Cortex of kidney (tissue), 1 donor: ENCODE measurements around the gene PLP1.

Source experiments
- DNase-seq: peaks from one replicate; lab custom pipeline; 2025; lab: John Stamatoyannopoulos, UW

PLP1 gene

GRCh38 chrX:103830848-103831247, 54.2 kb downstream of the PLP1 start:
- no peak for DNase-seq

GRCh38 chrX:103831342-103831802, 54.7 kb downstream of the PLP1 start:
- no peak for DNase-seq

- peak; percentile 8 for DNase-seq
Observed at GRCh38 chrX:103831803-103832544, 55.3 kb downstream of the PLP1 start, which contains the start of gene RAB9B. Gene RAB9B, minus strand, starts transcription at chrX:103832257. Its CDS starts 6,473 bp downstream, at chrX:103825784.

GRCh38 chrX:103839404-103839803, 62.8 kb downstream of the PLP1 start:
- DNase-seq: no peak
